NCI-H510A (cell line): Measurements from ENCODE around the gene MAP3K14.

Experiments used
- DNase-seq: peaks from one replicate; lab custom pipeline; 2025; lab: John Stamatoyannopoulos, UW

Gene MAP3K14

DNA sequence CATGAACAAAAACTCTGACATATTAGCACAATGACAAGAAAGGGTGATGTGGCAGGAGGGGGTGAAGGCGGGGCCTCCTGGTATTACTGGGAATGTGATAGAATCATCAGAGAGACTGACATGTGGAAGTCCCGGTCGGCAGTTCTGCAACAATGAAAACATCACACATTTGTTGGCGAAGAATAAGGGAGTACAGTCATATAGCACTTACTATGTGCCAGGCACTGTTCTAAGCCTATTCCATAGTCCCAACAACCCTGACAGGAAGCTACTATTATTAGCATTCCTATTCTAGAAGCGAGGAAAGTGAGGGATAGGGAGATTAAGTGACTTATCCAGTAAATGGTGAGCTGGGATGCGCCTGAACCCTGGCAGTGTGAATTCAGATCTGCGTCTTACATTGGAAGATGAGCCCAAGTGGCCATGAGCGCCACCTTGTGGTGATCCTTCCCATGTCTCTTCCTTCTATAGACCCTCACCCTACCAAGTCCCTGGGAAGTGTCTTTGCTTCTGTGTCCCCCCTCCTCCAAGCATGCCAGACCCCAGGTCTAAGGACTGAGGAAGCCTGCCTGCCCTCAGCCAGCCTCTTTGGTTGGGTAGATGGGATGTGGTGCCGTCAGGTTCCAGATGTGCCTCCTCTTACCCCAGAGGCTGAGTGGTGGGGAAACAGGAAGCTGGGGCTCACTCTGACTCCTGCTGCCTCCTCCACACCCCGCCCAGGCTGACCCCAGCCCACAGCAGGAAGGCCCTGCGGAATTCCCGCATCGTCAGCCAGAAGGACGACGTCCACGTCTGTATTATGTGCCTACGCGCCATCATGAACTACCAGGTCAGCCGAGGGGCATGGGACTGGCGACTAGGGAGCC lies 81.2 kb downstream of the MAP3K14 start:
- no peak for DNase-seq

DNA sequence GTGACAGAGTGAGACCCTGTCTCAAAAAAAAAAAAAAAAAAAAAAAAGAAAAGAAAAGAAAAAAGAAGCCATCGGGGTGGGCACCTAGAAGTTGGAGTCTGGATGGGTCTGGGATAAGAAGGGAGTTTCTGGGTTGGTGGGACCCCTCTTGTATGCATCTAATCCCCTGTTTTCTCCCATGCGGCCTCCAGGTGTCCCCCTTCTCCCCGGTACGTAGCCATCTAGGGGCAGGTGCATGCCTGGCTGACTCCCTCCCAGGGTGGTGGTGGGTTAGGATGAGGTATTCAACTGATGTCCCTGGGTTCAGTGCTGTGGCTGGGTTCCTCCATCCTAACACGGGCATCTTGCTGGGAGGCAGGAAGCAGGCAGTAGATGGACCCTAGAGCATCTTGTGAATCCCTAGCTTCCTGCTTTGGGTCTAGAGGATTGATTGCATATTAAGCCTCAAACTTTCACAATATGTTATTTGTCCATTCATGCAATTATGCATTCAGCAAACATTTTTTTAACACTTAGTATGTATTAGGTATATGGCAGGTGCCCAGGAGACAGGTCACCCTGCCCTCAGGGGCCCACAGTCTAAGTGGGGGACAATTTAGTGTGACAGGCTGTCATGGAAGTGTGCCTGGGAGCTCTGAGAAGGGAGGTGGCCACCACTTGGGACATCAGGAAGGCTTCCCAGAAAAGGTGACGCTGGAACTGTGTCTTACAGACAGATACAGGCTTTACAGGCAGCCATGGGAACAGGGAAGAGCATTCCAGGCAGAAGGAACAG lies 82.0 kb downstream of the MAP3K14 start:
- DNase-seq = peak; percentile 22

DNA sequence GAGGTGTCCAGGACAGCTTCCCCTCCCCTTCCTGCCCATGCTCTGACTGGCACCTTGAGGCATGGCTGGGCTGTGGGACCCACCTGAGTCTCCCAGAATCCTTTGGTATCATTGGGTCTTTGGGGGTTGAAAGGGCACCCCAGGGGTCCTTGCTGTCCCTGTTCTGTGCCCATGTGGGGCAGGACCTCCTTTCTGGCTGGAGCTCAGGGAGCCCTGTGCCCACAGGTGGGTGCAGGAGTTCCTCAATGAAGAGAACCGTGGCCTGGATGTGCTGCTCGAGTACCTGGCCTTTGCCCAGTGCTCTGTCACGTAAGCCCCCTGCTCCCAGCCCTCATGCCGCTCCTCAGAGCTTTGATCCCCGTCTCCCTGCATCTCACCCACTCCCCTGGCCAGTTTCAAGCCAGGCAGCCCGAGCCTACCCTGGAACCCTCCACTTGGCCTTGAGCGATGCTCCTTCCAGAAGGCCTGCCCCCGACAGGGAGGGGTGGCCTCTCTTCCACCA lies 83.3 kb downstream of the MAP3K14 start:
- no peak for DNase-seq

GRCh38 chr17:45232514-45233422 lies 84.1 kb downstream of the MAP3K14 start:
- DNase-seq = no peak

GRCh38 chr17:45231481-45232116 lies 85.2 kb downstream of the MAP3K14 start:
- no peak for DNase-seq

- DNase-seq = no peak
Measured at GRCh38 chr17:45230787-45231480, 85.9 kb downstream of the MAP3K14 start.

DNA sequence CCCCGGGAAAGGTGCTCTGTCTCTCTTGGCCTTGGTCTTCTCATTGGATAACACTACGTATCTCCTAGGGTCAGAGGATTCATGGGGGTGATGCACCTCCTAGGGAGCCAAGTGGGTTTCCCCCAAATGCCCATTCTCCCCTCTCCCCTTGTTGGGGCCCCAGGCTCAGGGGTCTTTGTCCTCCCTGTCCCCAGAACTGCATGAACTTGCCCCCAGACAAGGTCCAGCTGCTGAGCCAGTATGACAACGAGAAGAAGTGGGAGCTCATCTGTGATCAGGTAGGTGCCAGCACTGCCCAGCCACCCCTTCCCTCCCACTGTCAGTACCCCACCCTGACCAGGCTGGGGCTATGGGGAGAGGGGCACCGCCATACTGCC lies 86.4 kb downstream of the MAP3K14 start:
- no peak for DNase-seq

DNA sequence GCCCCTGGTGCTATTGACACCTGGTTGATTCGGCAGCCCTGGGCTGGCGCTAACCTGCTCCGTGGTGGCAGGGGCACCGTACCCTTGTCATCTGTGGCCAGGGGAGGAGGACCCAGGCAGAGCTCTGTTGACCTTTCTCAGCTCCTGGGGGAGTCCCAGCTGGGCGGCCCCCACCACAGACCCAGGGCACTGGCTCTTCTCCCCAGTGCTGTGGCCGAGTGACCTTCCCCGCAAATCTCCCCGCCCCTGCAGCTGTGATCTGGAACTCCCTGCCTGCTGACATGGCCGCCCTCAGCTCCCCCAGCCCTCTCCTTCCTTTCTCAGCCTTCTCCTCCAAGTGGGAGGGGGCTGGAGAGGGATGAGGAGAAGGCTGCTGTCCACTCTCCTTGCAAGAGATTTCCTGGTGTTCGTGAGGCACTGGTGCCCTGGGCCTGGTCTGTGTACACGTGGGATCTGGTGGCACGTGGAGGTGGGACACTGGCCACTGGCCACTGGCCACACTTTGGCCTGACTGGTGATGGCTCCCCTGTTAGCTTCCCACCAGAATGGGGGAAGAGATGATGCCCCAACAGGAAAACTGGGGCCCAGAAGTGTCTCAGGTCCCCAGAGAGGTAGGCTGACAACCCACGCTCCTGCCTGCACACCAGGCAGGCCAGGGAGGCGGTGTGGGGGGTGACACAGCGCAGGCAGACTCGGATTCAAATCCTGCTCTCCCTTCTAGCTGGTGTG lies 87.0 kb downstream of the MAP3K14 start:
- DNase-seq = no peak

GRCh38 chr17:45228763-45229539 lies 87.9 kb downstream of the MAP3K14 start:
- DNase-seq = no peak

DNA sequence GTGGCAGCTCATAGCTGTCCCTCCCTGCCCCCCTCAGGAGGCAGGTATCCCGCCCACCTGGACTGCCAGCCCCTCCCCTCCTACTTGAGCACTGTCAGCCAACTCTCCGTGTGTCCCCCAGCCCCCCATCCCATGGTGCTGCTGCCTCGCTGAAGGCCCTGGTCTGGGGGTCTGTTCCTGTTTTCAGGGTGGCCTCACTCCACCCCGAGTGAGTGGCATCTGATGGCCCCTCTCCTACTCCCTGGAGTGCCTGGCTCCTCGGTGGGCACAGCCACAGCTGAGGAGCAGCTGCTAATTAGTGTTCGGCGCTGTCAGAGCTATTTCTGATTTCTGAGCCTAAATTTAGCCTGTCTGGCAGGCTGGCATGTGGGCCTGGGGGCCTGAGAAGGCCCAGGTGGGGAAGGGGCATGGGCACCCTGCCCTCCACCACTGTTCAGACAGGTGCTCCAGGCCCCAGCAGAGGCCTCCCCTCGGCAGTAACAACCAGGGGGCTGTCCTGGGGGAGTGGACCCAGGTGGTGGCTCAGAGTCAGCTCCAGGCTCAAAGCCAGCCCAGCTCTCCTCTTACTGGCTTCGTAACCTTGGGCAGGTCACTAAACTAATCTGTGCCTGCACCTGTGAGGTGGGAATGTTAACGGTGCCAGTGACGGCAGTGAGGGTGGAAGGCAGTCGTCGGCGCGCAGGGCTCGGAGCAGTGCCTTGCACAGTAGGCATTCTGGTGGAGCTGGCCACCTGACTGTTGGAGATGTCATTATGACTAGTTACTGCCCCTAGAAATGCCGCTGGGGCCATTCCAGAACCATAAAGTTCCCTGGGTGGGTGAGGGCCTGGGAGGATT lies 88.7 kb downstream of the MAP3K14 start:
- DNase-seq = no peak

GRCh38 chr17:45227101-45227925 lies 89.5 kb downstream of the MAP3K14 start:
- no peak for DNase-seq

GRCh38 chr17:45226576-45226975 lies 90.2 kb downstream of the MAP3K14 start:
- no peak for DNase-seq

DNA sequence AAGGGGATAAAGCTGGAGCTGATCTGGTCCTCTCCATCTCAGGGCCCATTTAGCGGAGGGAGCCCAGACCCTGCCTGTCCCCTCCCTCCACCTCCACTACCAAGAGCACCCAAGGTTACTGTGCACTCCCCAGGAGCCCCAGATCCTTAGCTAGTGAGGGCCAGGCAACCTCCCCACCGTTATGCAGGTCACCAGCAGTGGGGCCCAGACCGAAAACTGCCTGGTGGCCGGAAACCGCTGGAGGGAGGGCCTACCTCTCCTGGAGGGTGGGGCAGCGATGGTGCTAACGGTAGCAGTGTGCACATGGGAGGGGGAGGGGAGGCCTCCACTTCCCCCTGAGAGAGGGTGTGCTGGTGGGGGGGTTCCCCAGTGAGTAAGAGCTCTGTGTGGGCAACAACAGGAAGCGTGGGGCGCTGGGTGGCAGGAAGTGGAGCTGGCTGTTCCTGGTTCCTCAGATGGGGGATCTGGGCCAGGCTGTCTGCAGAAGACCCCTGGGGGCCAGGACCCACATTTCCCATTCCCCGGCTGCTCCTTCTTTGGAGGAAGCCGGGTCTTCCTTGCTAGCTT lies 90.8 kb downstream of the MAP3K14 start:
- DNase-seq = no peak

GRCh38 chr17:45225051-45225700 lies 91.6 kb downstream of the MAP3K14 start:
- DNase-seq = no peak

- DNase-seq = no peak
Measured at GRCh38 chr17:45224671-45225050, 92.2 kb downstream of the MAP3K14 start.
